Ammon's horn (tissue), 1 donor: Measurements from ENCODE around the gene TMEM120B.

Experiments used
- DNase-seq: peaks from one replicate; pipeline ENCODE4 v3.0.0-alpha.2; 2016; ENCODE audit warnings: low spot score

Gene TMEM120B

DNA sequence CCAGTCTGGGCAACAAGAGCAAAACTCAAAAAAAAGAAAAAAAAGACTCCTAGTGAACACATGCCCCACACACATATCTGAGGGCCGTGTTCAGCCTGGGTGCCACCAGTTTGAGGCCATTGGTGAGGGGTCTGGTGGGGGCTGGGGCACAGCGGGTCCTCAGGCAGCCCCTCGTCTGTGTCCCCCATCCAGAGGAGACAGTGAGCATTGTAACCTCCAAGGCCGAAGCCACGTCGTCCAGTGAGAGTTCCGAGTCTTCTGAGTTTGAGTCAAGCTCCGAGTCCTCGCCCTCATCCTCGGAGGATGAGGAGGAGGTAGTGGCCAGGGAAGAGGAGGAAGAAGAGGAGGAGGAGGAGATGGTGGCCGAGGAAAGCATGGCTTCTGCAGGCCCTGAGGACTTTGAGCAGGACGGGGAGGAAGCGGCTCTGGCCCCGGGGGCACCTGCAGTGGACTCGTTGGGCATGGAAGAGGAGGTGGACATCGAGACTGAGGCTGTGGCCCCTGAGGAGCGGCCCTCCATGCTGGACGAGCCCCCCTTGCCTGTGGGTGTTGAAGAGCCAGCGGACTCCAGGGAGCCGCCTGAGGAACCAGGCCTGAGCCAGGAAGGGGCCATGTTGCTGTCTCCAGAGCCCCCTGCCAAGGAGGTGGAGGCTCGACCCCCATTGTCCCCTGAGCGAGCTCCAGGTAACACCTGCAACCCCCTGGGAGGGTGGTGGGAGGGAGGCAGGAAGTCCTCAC lies 106.8 kb downstream of the TMEM120B start:
- no peak for DNase-seq

DNA sequence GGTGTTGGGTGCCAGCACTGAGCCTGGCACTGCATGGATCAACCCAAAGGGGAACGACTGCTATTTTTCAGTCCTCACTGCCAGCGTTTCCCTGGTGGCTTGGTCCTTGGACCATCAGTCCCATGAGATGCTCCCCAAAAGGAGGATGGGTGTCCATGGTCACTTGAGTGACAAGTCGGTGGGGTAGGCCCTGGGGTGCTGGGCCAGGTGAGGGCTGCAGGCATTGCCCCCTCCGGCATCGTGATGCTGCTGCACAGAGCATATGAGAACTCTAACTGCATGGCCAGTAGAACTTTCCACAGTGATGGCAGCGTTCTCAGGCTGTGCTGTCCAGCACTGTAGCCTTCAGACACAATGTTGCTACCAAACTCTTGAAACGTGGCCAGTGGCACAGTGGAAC lies 107.5 kb downstream of the TMEM120B start:
- no peak for DNase-seq

DNA sequence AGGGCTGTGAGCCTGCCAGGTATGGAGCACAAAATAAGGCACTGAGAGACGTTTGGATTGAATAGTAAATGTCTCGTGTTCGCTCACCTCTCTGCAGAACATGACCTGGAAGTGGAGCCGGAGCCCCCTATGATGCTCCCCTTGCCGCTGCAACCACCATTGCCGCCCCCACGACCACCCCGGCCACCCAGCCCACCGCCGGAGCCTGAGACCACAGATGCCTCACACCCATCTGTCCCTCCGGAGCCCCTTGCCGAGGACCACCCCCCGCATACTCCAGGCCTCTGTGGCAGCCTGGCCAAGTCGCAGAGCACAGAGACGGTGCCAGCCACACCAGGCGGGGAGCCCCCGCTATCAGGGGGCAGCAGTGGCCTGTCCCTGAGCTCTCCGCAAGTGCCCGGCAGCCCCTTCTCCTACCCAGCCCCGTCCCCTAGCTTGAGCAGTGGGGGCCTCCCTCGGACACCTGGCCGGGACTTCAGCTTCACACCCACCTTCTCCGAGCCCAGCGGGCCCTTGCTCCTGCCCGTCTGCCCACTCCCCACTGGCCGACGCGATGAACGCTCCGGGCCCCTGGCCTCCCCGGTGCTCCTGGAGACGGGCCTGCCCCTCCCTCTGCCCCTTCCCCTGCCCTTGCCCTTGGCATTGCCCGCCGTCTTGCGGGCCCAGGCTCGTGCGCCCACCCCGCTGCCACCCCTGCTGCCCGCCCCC lies 110.0 kb downstream of the TMEM120B start:
- no peak for DNase-seq

DNA sequence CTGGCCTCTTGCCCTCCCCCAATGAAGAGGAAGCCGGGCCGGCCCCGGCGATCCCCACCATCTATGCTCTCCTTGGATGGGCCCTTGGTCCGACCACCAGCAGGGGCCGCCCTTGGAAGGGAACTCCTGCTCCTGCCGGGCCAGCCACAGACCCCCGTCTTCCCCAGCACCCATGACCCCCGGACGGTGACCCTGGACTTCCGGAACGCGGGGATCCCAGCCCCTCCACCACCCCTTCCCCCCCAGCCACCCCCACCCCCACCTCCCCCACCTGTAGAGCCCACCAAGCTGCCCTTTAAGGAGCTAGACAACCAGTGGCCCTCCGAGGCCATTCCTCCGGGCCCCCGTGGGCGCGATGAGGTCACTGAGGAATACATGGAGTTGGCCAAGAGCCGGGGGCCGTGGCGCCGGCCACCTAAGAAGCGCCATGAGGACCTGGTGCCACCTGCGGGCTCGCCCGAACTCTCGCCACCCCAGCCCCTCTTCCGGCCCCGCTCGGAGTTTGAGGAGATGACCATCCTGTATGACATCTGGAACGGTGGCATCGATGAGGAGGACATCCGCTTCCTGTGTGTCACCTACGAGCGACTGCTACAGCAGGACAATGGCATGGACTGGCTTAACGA lies 110.7 kb downstream of the TMEM120B start:
- DNase-seq, result no peak

DNA sequence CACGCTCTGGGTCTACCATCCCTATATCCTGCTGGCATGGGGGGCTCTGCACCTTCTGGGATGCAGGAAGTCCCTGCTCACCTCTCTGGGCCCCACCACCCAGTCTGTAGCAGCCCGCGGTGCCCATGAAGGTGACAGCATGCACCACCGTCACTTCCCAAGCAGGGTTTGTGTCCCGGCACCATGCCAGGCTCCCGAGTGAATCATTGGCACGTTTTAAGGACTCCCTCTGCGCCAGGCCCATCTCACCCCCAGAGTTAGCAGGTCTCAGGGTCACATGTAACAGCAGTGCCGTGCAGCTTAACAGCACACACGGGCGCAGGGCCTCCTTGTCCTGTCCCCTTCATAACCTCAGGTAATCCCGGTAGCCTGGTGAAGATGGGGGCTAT lies 111.2 kb downstream of the TMEM120B start:
- no peak for DNase-seq

DNA sequence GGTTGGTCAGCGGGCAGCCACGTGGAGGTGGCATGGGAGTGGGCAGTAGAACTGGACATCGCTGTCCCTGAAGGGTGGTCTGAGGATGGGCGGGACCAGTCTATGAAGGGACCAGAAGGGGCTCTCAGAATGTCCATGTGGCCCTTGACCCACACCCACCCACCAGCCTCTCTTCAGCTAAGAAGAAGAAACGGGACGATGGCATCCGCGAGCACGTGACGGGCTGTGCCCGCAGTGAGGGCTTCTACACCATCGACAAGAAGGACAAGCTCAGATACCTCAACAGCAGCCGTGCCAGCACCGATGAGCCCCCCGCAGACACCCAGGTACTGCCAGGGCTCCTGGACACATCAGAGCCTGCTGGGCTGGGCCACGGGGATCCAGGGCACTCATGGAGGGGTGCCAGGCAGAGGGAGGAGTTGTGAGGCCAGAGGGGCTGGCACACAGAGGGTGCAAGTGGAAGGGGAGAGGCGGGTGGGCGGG lies 112.5 kb downstream of the TMEM120B start:
- DNase-seq, result no peak

DNA sequence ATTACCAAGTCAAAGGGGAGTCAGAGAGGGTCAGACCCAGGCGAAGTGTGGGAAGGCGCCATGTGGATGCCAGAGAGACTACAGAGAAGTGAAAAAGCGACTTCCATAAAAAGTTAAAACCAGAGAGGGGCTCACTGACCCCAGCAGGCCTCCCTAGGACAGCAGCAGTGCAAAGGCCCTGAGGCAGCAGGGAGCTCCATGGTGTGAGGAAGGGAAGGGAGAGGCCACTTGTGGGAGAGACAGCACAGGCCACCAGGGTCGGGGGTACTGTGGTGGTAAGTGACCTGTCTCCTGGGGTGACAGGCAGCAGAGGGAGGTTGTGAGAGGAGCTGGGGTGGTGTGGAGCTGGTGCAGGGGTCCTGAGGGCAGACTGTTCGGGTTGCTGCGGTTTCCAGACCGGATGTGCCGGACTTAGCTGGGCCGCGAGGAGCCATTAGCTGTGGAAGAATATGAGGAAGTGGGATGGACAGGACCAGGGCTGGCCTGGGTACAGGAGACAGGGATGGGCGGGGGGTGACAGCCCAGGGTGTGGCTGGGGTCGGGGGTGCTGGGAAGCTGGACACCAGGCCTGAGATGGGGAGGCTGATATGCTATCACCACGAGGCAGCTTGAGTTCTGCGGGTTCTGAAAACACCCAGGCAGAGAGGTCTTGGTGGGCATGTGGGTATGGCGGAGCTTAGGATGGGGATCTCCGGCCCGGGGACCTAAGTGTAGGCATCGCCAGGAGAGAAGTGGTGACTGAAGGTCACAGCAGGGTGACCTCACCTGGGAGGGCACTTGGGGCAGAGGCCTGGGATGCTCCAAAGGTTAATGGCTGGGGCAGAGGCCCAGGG lies 114.0 kb downstream of the TMEM120B start:
- DNase-seq, result no peak

DNA sequence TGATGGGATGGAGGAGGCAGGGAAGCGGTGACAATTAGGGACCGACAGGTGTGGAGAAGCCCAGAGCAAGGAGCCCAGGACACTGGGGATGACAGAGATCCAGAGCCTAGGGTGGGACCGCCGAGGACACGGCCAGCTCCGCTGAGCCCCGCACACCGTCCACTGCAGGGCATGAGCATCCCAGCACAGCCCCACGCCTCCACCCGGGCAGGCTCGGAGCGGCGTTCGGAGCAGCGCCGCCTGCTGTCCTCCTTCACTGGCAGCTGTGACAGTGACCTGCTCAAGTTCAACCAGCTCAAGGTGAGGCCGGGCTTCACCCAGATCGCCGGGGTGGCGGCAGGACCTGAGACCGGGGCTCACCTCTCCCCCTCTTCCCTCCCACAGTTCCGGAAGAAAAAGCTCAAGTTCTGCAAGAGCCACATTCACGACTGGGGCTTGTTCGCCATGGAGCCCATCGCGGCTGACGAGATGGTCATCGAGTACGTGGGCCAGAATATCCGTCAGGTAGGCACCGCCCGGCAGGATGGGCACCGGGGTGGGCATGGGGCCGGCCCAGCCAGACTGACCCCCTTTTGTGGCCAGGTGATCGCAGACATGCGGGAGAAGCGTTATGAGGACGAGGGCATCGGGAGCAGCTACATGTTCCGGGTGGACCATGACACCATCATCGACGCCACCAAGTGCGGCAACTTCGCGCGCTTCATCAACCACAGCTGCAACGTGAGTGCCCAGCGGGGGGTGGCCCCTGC lies 115.0 kb downstream of the TMEM120B start:
- DNase-seq, result no peak

DNA sequence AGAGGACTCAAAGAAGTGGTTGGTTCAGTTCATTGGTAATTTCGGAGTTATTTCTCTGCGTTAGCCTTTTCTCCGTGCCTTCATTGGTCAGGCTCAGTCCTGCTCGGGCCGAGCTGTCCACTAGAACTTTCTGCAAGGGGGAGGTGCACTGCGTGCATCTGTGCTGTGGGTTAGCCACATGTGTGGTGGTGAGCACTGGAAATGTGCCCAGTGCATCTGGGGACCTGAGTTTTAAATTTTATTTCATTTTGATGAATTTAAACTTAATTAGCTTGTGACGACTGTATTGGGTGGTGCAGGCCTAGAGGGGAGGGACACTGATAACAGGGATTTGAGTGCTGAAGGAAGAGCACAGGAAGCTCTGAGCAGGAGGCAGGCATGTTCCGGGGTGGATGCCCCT lies 115.8 kb downstream of the TMEM120B start:
- DNase-seq, result no peak

DNA sequence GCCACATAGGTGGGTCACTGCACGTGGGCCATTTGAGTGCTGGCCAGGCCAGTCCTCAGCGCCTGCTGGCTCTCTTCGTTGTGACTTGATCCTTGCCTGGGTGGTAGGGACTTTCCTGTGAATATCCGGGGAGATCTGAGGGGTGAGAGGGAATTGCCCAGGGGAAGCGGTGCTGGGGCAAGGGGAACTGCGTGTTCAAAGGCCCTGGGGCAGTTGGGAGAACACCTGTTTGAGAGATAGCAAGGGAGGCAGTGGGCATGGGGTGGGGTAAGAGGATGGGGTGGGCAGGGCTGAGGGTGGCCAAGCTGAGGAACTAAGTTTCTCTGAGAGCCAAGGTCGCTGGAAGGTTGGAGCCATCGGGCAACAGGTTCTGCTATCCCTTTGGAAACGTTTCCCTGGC lies 116.3 kb downstream of the TMEM120B start:
- no peak for DNase-seq

DNA sequence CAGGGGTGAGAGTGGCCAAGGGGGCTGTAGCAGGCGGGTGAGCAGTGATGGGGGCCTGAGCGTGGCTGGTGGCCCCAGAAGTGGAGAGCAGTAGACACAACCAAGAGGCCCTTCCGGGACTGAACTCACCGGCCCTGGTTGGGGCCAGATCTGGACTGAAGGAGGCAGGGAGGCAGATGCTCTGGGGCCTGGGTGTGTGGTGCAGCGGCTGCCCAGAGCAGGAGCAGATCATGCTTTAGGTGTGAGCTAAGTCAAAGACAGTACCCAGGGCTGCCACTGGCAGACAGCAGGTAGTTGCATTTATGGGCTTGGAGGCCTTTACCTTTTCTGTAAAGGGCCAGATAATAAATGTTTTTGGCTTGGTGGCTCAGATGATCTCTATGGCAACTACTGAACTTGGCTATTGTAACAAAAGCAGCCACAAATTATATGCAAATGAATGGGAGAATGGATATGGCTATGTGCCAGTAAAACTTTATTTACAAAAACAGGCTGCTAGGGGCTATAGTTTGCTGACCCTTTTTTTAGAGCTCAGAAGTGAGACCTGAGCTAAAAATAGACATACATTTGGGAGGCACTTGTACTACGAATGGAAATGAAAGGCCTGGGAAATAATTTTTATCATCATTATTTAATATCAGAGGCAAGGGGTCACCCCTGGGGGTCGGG lies 116.8 kb downstream of the TMEM120B start:
- DNase-seq, result no peak

DNA sequence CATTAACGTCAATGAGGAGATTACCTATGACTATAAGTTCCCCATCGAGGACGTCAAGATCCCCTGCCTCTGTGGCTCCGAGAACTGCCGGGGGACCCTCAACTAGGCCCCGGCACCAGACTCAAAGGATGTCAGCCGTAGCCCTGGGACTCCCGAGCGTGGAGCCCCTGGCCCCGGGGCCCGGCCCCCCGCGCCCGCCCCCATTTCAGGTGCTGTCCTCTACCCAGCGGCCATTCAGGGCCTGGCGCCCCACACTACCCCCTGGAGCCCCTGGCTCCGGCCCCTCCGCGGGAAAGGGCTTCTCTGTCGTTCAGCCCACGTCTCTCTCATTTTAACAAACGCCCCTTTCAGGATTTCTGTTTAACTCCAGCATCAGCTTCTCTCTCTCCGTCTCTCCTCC lies 117.6 kb downstream of the TMEM120B start:
- DNase-seq, result no peak

DNA sequence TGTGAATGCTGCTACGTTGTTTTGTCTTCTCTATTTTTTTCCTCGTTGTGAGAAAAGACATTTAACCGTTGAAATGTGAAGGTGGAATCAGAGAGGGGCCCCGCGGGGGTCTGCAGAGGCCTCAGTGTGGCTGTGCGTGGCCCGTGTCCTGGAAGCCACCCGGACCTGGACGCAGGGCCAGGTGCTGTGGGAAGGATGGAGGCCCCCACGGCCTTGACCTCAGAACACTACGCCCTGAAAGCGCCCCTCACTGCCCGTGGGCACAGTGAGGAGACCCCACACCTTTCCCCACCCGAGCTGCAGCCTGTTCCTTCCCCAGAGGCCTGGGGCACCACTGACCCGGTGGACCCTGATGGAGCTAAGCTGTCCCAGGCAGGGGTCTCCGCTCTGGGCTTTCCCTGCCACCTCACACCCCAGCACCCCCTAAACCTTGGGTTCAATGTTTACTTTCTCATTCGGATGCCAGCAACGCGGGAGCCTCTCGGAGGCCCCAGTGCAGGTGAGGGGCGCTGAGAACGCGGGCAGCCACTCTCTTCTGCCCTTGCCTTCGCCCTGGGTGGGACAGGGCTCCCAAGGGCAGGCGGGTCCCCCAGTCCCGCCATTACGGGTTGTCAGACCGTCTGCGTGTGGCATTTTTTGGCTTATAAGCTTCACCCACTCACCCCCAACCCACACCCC lies 118.2 kb downstream of the TMEM120B start:
- DNase-seq, result no peak
